K562 (cell line): Measurements from ENCODE around the gene ARL4D. TPM values are rescaled to one million over a fixed set of nuclear protein-coding genes. Genes with fewer than 3 reads are reported as not detected.

Experiments
- CHAMP1 ChIP-seq: fragments of 450-650 bp; IDR thresholded peaks from 2 replicates; pipeline ENCODE4 v1.6.1; 2016; ENCODE audit warnings: mild to moderate bottlenecking
- FOXJ3 ChIP-seq: sonication (generic); formaldehyde crosslinking; IDR thresholded peaks from 2 replicates; pipeline ENCODE4 v1.4.0; 2020; ENCODE audit warnings: mild to moderate bottlenecking, missing genetic modification reagents
- KLF16 ChIP-seq: IDR thresholded peaks from 2 replicates; pipeline ENCODE4 v1.6.1; 2016; ENCODE audit warnings: antibody characterized with exemption
- MTA1 ChIP-seq: fragments of 450-650 bp; IDR thresholded peaks from 2 replicates; pipeline ENCODE4 v1.6.1; 2017; ENCODE audit warnings: borderline replicate concordance
- POLR2G ChIP-seq: fragments of 200-400 bp; formaldehyde crosslinking; IDR thresholded peaks from 2 replicates; pipeline ENCODE4 v1.6.1; 2017; ENCODE audit warnings: low read depth, mild to moderate bottlenecking, antibody characterized with exemption, low read length, moderate library complexity
- SIN3A ChIP-seq, 2 experiments: fragments of 150-350 bp in 1 of 2; IDR thresholded peaks; 2 replicates each; pipeline ENCODE4 v1.6.1; 2011 to 2016; ENCODE audit warnings: borderline replicate concordance in 2 of 2, low read depth in 2 of 2, low read length in 2 of 2, mild to moderate bottlenecking in 2 of 2, moderate library complexity in 2 of 2; ENCODE audit not compliant: control insufficient read depth in 1 of 2
- SPI1 ChIP-seq: IDR thresholded peaks from 2 replicates; pipeline ENCODE4 v1.6.1; 2011; ENCODE audit warnings: low read depth, low read length, control low read depth, borderline replicate concordance
- TOE1 ChIP-seq, 2 experiments: fragments of 450-650 bp in 1 of 2; sonication (generic) in 1 of 2; formaldehyde crosslinking in 1 of 2; IDR thresholded peaks; 2 replicates each; pipeline versions ENCODE4 v1.7.1 to v1.8.0; 2016 to 2022; ENCODE audit warnings: borderline replicate concordance in 2 of 2, mild to moderate bottlenecking in 2 of 2, antibody characterized with exemption in 1 of 2, inconsistent platforms in 1 of 2, low read depth in 1 of 2, missing genetic modification reagents in 1 of 2, moderate library complexity in 1 of 2
- TRIM24 ChIP-seq, 2 experiments: fragments of 450-650 bp; IDR thresholded peaks; 2 replicates each; pipeline ENCODE4 v1.6.1; 2016
- ZNF407 ChIP-seq: fragments of 450-650 bp; IDR thresholded peaks from 2 replicates; pipeline ENCODE4 v1.6.1; 2016; ENCODE audit warnings: low read depth
- polyA plus RNA-seq, 8 experiments: library from polyadenylated mRNA; depleted of rRNA in 4 of 8; stranded (reverse) in 5 of 8; unstranded in 3 of 8; fragments of >200 nt; fragmentation: Nextera tagmentation in 2 of 8; fragmentation: Illumina TruSeq in 1 of 8; extraction: Ambion mirVana in 2 of 8; extraction: Trizol in 1 of 8; gene quantifications; 2 replicates each; pipeline versions ENCODE4 v1.2.1 to v1.2.3, GENCODE V29; 2011 to 2014; ENCODE audit warnings: inconsistent platforms in 1 of 8, missing spikeins in 1 of 8
- total RNA-seq, 7 experiments: library from RNA; depleted of rRNA in 6 of 7; stranded (reverse); fragments of >200 nt in 6 of 7; fragmentation: Illumina TruSeq in 2 of 7; extraction: Trizol in 2 of 7; gene quantifications; 2 replicates each; pipeline versions ENCODE4 v1.2.1 to v1.2.3, GENCODE V29; 2011 to 2021; ENCODE audit warnings: low replicate concordance in 1 of 7
- TF ChIP-seq, protein P1 (sequence below): sonication (generic); formaldehyde crosslinking; IDR thresholded peaks from 2 replicates; pipeline ENCODE4 v1.8.1; 2023; ENCODE audit warnings: mild to moderate bottlenecking, missing genetic modification reagents, moderate library complexity

Gene ARL4D
- total and polyA plus RNA-seq, 9 of the 15 experiments (the other 6 are each of a cell fraction or from before 2014, with no cell fraction given) = 0.07 to 0.53 (median 0.28) TPM; not detected in 1

- TF ChIP-seq ZNF407 (no peak), KLF16 (peak; percentile 41; the same call in 1 of the 2 replicates), TOE1 (IDR thresholded peaks at IDR 0.05; ENCODE audit: borderline replicate concordance) (no peak; the same call in 1 of the 2 replicates), TOE1 (CRISPR knock-in tag; IDR thresholded peaks at IDR 0.05; ENCODE audit: borderline replicate concordance, low read depth) (no peak), MTA1 (no peak), POLR2G (peak; percentile 85), FOXJ3 (CRISPR knock-in tag) (no peak), SIN3A (IDR thresholded peaks at IDR 0.05; ENCODE audit: borderline replicate concordance in 2 of 2, control insufficient read depth in 1 of 2, low read depth in 2 of 2, low read length in 2 of 2) (0 out of 4 replicates have a peak, but pooled peaks of 1 of the 2 experiments have one; percentile 12), TRIM24 (IDR thresholded peaks at IDR 0.05) (peak in 1 of 2 experiments; percentile 29; a peak in 1 of 4 replicates), SPI1 (peak; percentile 62), CHAMP1 (no peak)
- TF ChIP-seq, protein P1, sequence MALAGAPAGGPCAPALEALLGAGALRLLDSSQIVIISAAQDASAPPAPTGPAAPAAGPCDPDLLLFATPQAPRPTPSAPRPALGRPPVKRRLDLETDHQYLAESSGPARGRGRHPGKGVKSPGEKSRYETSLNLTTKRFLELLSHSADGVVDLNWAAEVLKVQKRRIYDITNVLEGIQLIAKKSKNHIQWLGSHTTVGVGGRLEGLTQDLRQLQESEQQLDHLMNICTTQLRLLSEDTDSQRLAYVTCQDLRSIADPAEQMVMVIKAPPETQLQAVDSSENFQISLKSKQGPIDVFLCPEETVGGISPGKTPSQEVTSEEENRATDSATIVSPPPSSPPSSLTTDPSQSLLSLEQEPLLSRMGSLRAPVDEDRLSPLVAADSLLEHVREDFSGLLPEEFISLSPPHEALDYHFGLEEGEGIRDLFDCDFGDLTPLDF (CRISPR knock-in tag) = no peak
Measured at GRCh38 chr17:43388359-43389045, 10.3 kb upstream of the ARL4D start (continued).
